HepG2 (cell line): Measurements from ENCODE around the gene LILRB4. TPM values are rescaled to one million over a fixed set of nuclear protein-coding genes. Genes with fewer than 3 reads are reported as not detected.

Source experiments
- ATAD3A ChIP-seq: sonication (generic); formaldehyde crosslinking; IDR thresholded peaks from 2 replicates; pipeline ENCODE4 v1.4.0; 2020; ENCODE audit warnings: missing genetic modification reagents
- CCAR2 ChIP-seq: fragments of 200-400 bp; formaldehyde crosslinking; optimal IDR thresholded peaks from 2 replicates; pipeline ENCODE3; 2018; ENCODE audit warnings: low read depth, mild to moderate bottlenecking, low read length, moderate library complexity
- ERF ChIP-seq: IDR thresholded peaks from 2 replicates; pipeline ENCODE4 v1.6.1; 2018; ENCODE audit warnings: missing biosample characterization, missing genetic modification reagents
- HIVEP1 ChIP-seq: sonication (generic); formaldehyde crosslinking; IDR thresholded peaks from 2 replicates; pipeline ENCODE4 v1.4.0; 2020; ENCODE audit warnings: mild to moderate bottlenecking, missing genetic modification reagents
- JUNB ChIP-seq: sonication (generic); formaldehyde crosslinking; IDR thresholded peaks from 2 replicates; pipeline ENCODE4 v1.8.0; 2022; ENCODE audit warnings: missing genetic modification reagents, mild to moderate bottlenecking, borderline replicate concordance
- MED1 ChIP-seq: sonication (generic); formaldehyde crosslinking; IDR thresholded peaks from 2 replicates; pipeline ENCODE4 v1.4.0; 2020; ENCODE audit warnings: missing genetic modification reagents
- NFATC3 ChIP-seq: sonication (generic); formaldehyde crosslinking; IDR thresholded peaks from 2 replicates; pipeline ENCODE4 v1.5.1; 2020; ENCODE audit warnings: mild to moderate bottlenecking, missing genetic modification reagents
- NPAS2 ChIP-seq: sonication (generic); formaldehyde crosslinking; IDR thresholded peaks from 2 replicates; pipeline ENCODE4 v1.8.0; 2022; ENCODE audit warnings: mild to moderate bottlenecking, missing genetic modification reagents, borderline replicate concordance
- PHF8 ChIP-seq: sonication (generic); formaldehyde crosslinking; IDR thresholded peaks from 2 replicates; pipeline ENCODE4 v1.5.0; 2020; ENCODE audit warnings: missing genetic modification reagents
- PRDM15 ChIP-seq: sonication (generic); formaldehyde crosslinking; IDR thresholded peaks from 2 replicates; pipeline ENCODE4 v1.4.0; 2020; ENCODE audit warnings: missing genetic modification reagents
- THRA ChIP-seq: sonication (generic); formaldehyde crosslinking; IDR thresholded peaks from 2 replicates; pipeline ENCODE4 v1.4.0; 2020; ENCODE audit warnings: missing genetic modification reagents, borderline replicate concordance
- ZBTB34 ChIP-seq: sonication (generic); formaldehyde crosslinking; IDR thresholded peaks from 2 replicates; pipeline ENCODE4 v1.8.0; 2022; ENCODE audit warnings: mild to moderate bottlenecking, missing genetic modification reagents
- ZFP91 ChIP-seq: sonication (generic); formaldehyde crosslinking; IDR thresholded peaks from 2 replicates; pipeline ENCODE4 v1.9.0; 2022; ENCODE audit warnings: missing genetic modification reagents, mild to moderate bottlenecking, borderline replicate concordance
- ZMAT3 ChIP-seq: sonication (generic); formaldehyde crosslinking; conservative IDR thresholded peaks from 2 replicates; pipeline ENCODE4 v1.7.0; 2021; ENCODE audit warnings: missing genetic modification reagents
- ZNF263 ChIP-seq: sonication (generic); formaldehyde crosslinking; IDR thresholded peaks from 2 replicates; pipeline ENCODE4 v1.4.0; 2020; ENCODE audit warnings: missing genetic modification reagents
- ZNF30 ChIP-seq: sonication (generic); formaldehyde crosslinking; IDR thresholded peaks from 2 replicates; pipeline ENCODE4 v1.5.0; 2020; ENCODE audit warnings: mild to moderate bottlenecking, missing genetic modification reagents
- ZNF513 ChIP-seq: sonication (generic); formaldehyde crosslinking; conservative IDR thresholded peaks from 2 replicates; pipeline ENCODE4 v1.5.0; 2020; ENCODE audit warnings: missing genetic modification reagents
- ZNF652 ChIP-seq: IDR thresholded peaks from 2 replicates; pipeline ENCODE4 v1.6.1; 2016; ENCODE audit warnings: low read depth, borderline replicate concordance
- ZNF773 ChIP-seq: sonication (generic); formaldehyde crosslinking; IDR thresholded peaks from 2 replicates; pipeline ENCODE4 v1.4.0; 2020; ENCODE audit warnings: missing genetic modification reagents, borderline replicate concordance
- ZNF784 ChIP-seq: sonication (generic); formaldehyde crosslinking; IDR thresholded peaks from 2 replicates; pipeline ENCODE4 v1.5.1; 2020; ENCODE audit warnings: missing genetic modification reagents, mild to moderate bottlenecking, borderline replicate concordance
- polyA plus RNA-seq, 8 experiments: library from polyadenylated mRNA; depleted of rRNA in 3 of 8; stranded (reverse) in 7 of 8; unstranded in 1 of 8; fragments of >200 nt; fragmentation: Illumina TruSeq in 4 of 8; extraction: Trizol in 4 of 8; gene quantifications; 2 replicates each; pipeline versions ENCODE4 v1.2.1 to v1.2.3, GENCODE V29; 2011 to 2016; ENCODE audit warnings: low read depth in 4 of 8, missing spikeins in 1 of 8, mixed read lengths in 1 of 8; ENCODE audit not compliant: insufficient read depth in 1 of 8
- total RNA-seq, 5 experiments: library from RNA; depleted of rRNA; stranded (reverse); fragments of >200 nt; fragmentation: Illumina TruSeq; extraction: Trizol; gene quantifications; 2 replicates each; pipeline ENCODE4 v1.2.3, GENCODE V29; 2016; ENCODE audit warnings: low read depth in 1 of 5

Gene LILRB4
- total and polyA plus RNA-seq, 2 of the 13 experiments (the other 11 are each of a cell fraction or from before 2014, with no cell fraction given): not detected

- TF ChIP-seq NFATC3 (CRISPR knock-in tag) (no peak), MED1 (CRISPR knock-in tag) (0 out of 2 replicates have a peak, but pooled peaks have one; percentile 41), CCAR2 (no peak), HIVEP1 (CRISPR knock-in tag) (no peak), ATAD3A (CRISPR knock-in tag) (peak; percentile 90), THRA (CRISPR knock-in tag) (peak; percentile 55; the same call in 1 of the 2 replicates), JUNB (CRISPR knock-in tag) (no peak), PRDM15 (CRISPR knock-in tag) (no peak), ZNF773 (CRISPR knock-in tag) (no peak), ZMAT3 (CRISPR knock-in tag) (no peak), NPAS2 (CRISPR knock-in tag) (no peak), ZFP91 (no peak), ERF (peak; percentile 87; the same call in 1 of the 2 replicates), ZNF30 (CRISPR knock-in tag) (no peak), PHF8 (CRISPR knock-in tag) (no peak), ZNF263 (CRISPR knock-in tag) (no peak), ZNF784 (CRISPR knock-in tag) (no peak), ZNF513 (no peak), ZBTB34 (CRISPR knock-in tag) (no peak), ZNF652 (CRISPR knock-in tag) (0 out of 2 replicates have a peak, but pooled peaks have one; percentile 32)
Measured at GRCh38 chr19:54684527-54684926, 21.7 kb downstream of the LILRB4 start (continued).
